KMS-11 (cell line): ENCODE data around the gene NCKIPSD.

Source experiments
- H2AFZ ChIP-seq: fragments of 200-600 bp; sonication (generic); 2 replicates; pipeline ENCODE4 v1.6.1; 2016; ENCODE audit warnings: antibody characterized with exemption, mixed run types, low read depth
- H3K27ac ChIP-seq: fragments of 200-600 bp; sonication (generic); 2 replicates; pipeline ENCODE4 v1.6.1; 2016; ENCODE audit warnings: mild to moderate bottlenecking, mixed run types
- H3K27me3 ChIP-seq: fragments of 200-600 bp; sonication (generic); 2 replicates; pipeline ENCODE4 v1.6.1; 2017; ENCODE audit warnings: mild to moderate bottlenecking, low read depth, mixed run types, moderate library complexity; ENCODE audit not compliant: insufficient read depth
- H3K36me3 ChIP-seq: fragments of 200-600 bp; sonication (generic); 2 replicates; pipeline ENCODE4 v1.6.1; 2017; ENCODE audit warnings: mild to moderate bottlenecking, mixed run types; ENCODE audit not compliant: insufficient read depth
- H3K4me1 ChIP-seq: fragments of 200-600 bp; sonication (generic); 2 replicates; pipeline ENCODE4 v1.6.1; 2016; ENCODE audit warnings: mild to moderate bottlenecking, low read depth, mixed run types; ENCODE audit not compliant: poor library complexity, severe bottlenecking
- H3K4me2 ChIP-seq: fragments of 200-600 bp; sonication (generic); 2 replicates; pipeline ENCODE4 v1.7.0; 2016; ENCODE audit warnings: mild to moderate bottlenecking, mixed run types
- H3K4me3 ChIP-seq: fragments of 200-600 bp; sonication (generic); IDR thresholded peaks from 2 replicates; pipeline ENCODE4 v1.6.1; 2017; ENCODE audit warnings: low read depth, low read length, mixed read lengths; ENCODE audit not compliant: insufficient read depth
- H3K79me2 ChIP-seq: fragments of 200-600 bp; sonication (generic); 2 replicates; pipeline ENCODE4 v1.6.1; 2016; ENCODE audit warnings: low read depth, mixed run types; ENCODE audit not compliant: insufficient read depth
- H3K9ac ChIP-seq: fragments of 200-600 bp; sonication (generic); 2 replicates; pipeline ENCODE4 v1.6.1; 2016; ENCODE audit warnings: mild to moderate bottlenecking, mixed run types
- H4K20me1 ChIP-seq: fragments of 200-600 bp; sonication (generic); 2 replicates; pipeline ENCODE4 v1.6.1; 2016; ENCODE audit warnings: mild to moderate bottlenecking, mixed run types; ENCODE audit not compliant: insufficient read depth
- TF ChIP-seq, protein P1 (sequence below): fragments of 200-600 bp; sonication (generic); conservative IDR thresholded peaks from 2 replicates; pipeline ENCODE4 v1.6.1; 2017; ENCODE audit warnings: low read depth, mild to moderate bottlenecking, antibody characterized with exemption, low read length, moderate library complexity, mixed read lengths

The NCKIPSD gene

DNA sequence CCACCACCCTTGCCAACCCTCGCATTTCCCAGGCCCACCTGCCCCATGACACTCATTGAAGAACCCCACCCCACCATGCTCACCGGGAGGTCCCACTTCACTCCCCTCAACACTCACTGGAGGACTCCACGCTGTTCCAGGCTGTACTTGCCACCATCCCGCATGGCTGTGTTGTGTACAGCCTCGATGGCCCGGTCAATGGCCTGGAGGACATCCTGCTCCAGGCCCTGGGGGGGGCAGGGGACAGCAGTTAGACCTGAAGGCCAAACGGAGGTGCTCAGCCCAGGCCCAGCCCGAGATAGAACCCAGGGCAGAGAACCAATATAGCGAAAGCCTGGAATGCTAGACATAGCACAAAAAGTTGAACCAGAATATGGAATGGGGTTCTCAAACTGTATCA, 2.9 kb downstream of the NCKIPSD start:
- no peaks in the 10 kb centered on the region for H4K20me1 ChIP-seq
- no peak overlapping the region for H3K9ac ChIP-seq
- no peaks in the 10 kb centered on the region for H3K79me2 ChIP-seq
- H3K4me2 ChIP-seq, result no peak overlapping the region
- TF ChIP-seq, protein P1, sequence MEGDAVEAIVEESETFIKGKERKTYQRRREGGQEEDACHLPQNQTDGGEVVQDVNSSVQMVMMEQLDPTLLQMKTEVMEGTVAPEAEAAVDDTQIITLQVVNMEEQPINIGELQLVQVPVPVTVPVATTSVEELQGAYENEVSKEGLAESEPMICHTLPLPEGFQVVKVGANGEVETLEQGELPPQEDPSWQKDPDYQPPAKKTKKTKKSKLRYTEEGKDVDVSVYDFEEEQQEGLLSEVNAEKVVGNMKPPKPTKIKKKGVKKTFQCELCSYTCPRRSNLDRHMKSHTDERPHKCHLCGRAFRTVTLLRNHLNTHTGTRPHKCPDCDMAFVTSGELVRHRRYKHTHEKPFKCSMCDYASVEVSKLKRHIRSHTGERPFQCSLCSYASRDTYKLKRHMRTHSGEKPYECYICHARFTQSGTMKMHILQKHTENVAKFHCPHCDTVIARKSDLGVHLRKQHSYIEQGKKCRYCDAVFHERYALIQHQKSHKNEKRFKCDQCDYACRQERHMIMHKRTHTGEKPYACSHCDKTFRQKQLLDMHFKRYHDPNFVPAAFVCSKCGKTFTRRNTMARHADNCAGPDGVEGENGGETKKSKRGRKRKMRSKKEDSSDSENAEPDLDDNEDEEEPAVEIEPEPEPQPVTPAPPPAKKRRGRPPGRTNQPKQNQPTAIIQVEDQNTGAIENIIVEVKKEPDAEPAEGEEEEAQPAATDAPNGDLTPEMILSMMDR, result no peak
- no peaks in the 10 kb centered on the region for H3K36me3 ChIP-seq
- peaks cover 3% of the 10 kb centered on the region for H3K4me1 ChIP-seq
- H3K27ac ChIP-seq, result no peak overlapping the region
- H3K4me3 ChIP-seq, result no peak overlapping the region
- no peaks in the 10 kb centered on the region for H3K27me3 ChIP-seq
- no peak overlapping the region for H2AFZ ChIP-seq

DNA sequence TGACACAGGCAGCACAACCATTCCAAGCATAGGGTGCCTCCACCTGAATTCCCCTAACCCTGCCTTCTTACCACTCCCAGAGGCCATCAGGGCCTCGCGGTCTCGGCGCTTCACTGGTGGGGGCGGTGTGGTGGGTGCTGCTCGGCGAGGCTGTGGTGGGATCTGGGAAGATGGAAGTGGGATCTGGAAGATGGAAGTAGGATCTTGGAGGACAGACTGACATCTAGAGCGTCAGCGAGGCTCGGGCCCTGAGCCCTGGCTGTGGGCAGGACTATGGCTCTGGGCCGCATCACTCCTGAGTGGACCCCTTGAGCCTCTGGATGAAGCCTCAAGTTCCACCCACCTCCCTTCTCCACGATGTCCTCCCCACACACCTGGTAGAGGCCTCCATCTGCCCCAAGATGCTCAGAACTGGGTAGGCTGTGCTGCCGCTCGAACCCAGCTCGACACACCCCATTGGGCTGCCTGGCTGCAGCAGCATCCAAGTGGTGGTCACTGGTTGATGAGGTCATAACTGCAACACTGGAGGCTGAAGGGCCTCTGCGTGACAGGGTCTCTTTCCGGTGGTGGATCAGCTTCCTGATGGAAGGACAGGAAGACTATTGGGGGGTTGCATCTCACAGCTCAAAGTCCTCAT, 3.6 kb downstream of the NCKIPSD start:
- H3K27ac ChIP-seq, result no peak overlapping the region
- no peaks in the 10 kb centered on the region for H3K36me3 ChIP-seq
- no peak overlapping the region for H3K4me3 ChIP-seq

DNA sequence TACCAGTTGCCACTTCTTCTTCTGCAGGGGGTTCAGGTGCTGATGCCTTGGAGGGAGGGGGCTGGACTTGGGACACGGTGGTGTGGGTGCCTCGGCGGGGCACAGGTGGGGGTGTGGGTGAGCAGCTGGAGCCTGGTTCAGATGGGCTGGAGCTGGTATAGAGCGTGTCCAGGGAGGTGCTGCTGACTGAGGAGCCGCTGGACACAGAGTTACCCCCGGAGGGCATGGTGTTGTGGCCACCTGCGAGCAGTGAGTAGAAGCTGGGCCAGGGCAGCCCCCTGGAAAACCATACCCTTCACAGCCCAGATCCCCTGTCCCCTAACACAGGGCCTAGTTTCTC, 4.2 kb downstream of the NCKIPSD start:
- TF ChIP-seq, protein P1, result no peak
- Histone ChIP-seq H3K79me2 (no peaks in the 10 kb centered on the region), H3K27me3 (no peaks in the 10 kb centered on the region), H4K20me1 (no peaks in the 10 kb centered on the region), H3K9ac (no peak overlapping the region), H3K27ac (no peak overlapping the region), H3K36me3 (no peaks in the 10 kb centered on the region), H3K4me2 (no peak overlapping the region), H3K4me3 (no peak overlapping the region), H2AFZ (no peak overlapping the region), H3K4me1 (peaks cover 2% of the 10 kb centered on the region)

More for the DNA sequence above, 3.6 kb downstream of the NCKIPSD start:
- TF ChIP-seq, protein P1, result no peak
- Histone ChIP-seq H3K27me3 (no peaks in the 10 kb centered on the region), H3K79me2 (no peaks in the 10 kb centered on the region), H4K20me1 (no peaks in the 10 kb centered on the region), H2AFZ (no peak overlapping the region), H3K9ac (no peak overlapping the region), H3K4me2 (no peak overlapping the region), H3K4me1 (peaks cover 3% of the 10 kb centered on the region)

DNA sequence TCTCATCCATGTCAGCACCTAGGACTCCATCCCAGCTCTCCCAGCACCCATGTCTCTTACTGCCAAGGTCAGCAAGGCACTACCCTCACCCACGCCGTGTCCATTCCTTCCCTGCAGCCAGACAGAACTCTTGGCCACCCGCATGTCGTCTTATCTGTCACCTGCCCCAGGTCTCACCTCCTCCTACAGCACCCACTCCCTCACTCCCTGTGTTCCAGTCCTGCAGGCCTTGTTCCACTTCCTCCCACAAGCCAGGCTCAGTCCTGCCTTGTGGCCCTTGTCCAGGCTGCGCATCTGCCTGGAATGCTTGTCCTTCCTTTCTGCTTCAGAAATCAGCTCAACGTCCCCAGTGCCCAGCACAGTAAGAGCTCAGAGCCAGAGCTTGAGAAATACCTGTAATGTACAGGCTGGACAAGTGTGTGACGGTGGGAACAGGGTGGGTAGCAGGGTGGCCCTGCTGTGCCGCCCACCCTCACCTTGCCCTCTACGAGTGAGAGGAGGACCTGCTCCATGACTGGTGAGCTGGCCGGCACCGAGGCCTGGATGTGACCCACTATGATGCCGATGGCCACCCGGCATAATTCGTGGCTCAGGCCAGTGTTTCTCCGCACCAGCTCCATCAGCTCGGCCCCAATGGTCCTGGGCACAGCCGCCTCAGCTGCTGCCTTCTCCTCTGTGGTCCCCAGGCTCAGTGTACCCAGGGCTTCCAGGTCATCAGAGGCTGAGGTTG, 4.7 kb downstream of the NCKIPSD start:
- Histone ChIP-seq H4K20me1 (no peaks in the 10 kb centered on the region), H3K4me2 (no peak overlapping the region)

More for the DNA sequence above, 4.7 kb downstream of the NCKIPSD start:
- no peak overlapping the region for H3K9ac ChIP-seq
- no peaks in the 10 kb centered on the region for H3K79me2 ChIP-seq
- H3K36me3 ChIP-seq, result no peaks in the 10 kb centered on the region
- TF ChIP-seq, protein P1, result no peak
- no peaks in the 10 kb centered on the region for H3K27me3 ChIP-seq
- H3K27ac ChIP-seq, result no peak overlapping the region
- H3K4me1 ChIP-seq, result no peaks in the 10 kb centered on the region
- H2AFZ ChIP-seq, result no peak overlapping the region
- no peak overlapping the region for H3K4me3 ChIP-seq
